GM19035 (cell line): Measurements from ENCODE around the gene SH3GLB2.
"Not testable (repeated sequence)": the region's sequence is repeated elsewhere in the genome, so short reads cannot be mapped to it uniquely, and the experiment has no call there.

ENCODE experiments used
- ATAC-seq: cut with Tn5 transposase; IDR thresholded peaks from one replicate; pipeline ENCODE4 v1.9.1; 2021; ENCODE audit not compliant: unreplicated experiment

Gene SH3GLB2

GRCh38 chr9:129054163-129054851 lies 26.2 kb upstream of the SH3GLB2 start:
- ATAC-seq = no peak

- no peak for ATAC-seq
Observed at GRCh38 chr9:129053020-129053419, 24.9 kb upstream of the SH3GLB2 start.

- no peak for ATAC-seq
Observed at GRCh38 chr9:129052592-129052991, 24.5 kb upstream of the SH3GLB2 start.

- ATAC-seq = no peak
Observed at GRCh38 chr9:129042016-129042415, 13.9 kb upstream of the SH3GLB2 start.

- ATAC-seq = no peak
Observed at GRCh38 chr9:129040113-129040643, 12.0 kb upstream of the SH3GLB2 start.

GRCh38 chr9:129038109-129038852 lies 10.2 kb upstream of the SH3GLB2 start:
- ATAC-seq = no peak

GRCh38 chr9:129037767-129038098 lies 9.6 kb upstream of the SH3GLB2 start:
- no peak for ATAC-seq

GRCh38 chr9:129036923-129037766 lies 9.0 kb upstream of the SH3GLB2 start:
- no peak for ATAC-seq

GRCh38 chr9:129036241-129036922 lies 8.3 kb upstream of the SH3GLB2 start, which contains the start of gene MIGA2:
Gene MIGA2 (plus strand): TSS chr9:129036626. CDS start chr9:129040595, 3,969 bp downstream.
- ATAC-seq = peak; percentile 98

GRCh38 chr9:129035838-129036237 lies 7.7 kb upstream of the SH3GLB2 start:
- ATAC-seq = not testable (repeated sequence)

GRCh38 chr9:129033216-129033615 lies 5.1 kb upstream of the SH3GLB2 start:
- ATAC-seq = no peak

- no peak for ATAC-seq
Observed at GRCh38 chr9:129032541-129033159, 4.5 kb upstream of the SH3GLB2 start.

- no peak for ATAC-seq
Observed at GRCh38 chr9:129031514-129031913, 3.4 kb upstream of the SH3GLB2 start.

- ATAC-seq = no peak
Observed at GRCh38 chr9:129030191-129030590, 2.1 kb upstream of the SH3GLB2 start.

GRCh38 chr9:129027685-129028191 lies 393 bp downstream of the SH3GLB2 start:
- ATAC-seq = peak; percentile 42

- ATAC-seq = peak; percentile 16
Observed at GRCh38 chr9:129027224-129027684, 877 bp downstream of the SH3GLB2 start.

GRCh38 chr9:129026442-129027223 lies 1.5 kb downstream of the SH3GLB2 start:
- no peak for ATAC-seq

- no peak for ATAC-seq
Observed at GRCh38 chr9:129023908-129024233, 4.3 kb downstream of the SH3GLB2 start.
